Left renal pelvis (tissue), 4 donors: ENCODE data around the gene ERH. TPM values are rescaled to one million over a fixed set of nuclear protein-coding genes. Genes with fewer than 3 reads are reported as not detected.
"Not testable (repeated sequence)": the region's sequence is repeated elsewhere in the genome, so short reads cannot be mapped to it uniquely, and the experiment has no call there.

Experiments used
- DNase-seq, 4 donors: peaks; one replicate each; pipeline ENCODE4 v3.0.0-alpha.2; 2013; ENCODE audit warnings: low read depth in 4 of 4, low spot score in 3 of 4
- polyA plus RNA-seq, 4 donors: library from polyadenylated mRNA; unstranded; fragments of 120-200 nt; gene quantifications; one replicate each; pipeline ENCODE4 v1.2.1, GENCODE V29; 2013; ENCODE audit not compliant: insufficient read length in 4 of 4

The ERH gene
- 100 to 1,000 TPM; 285 to 413 (median 343) TPM for polyA plus RNA-seq

DNA sequence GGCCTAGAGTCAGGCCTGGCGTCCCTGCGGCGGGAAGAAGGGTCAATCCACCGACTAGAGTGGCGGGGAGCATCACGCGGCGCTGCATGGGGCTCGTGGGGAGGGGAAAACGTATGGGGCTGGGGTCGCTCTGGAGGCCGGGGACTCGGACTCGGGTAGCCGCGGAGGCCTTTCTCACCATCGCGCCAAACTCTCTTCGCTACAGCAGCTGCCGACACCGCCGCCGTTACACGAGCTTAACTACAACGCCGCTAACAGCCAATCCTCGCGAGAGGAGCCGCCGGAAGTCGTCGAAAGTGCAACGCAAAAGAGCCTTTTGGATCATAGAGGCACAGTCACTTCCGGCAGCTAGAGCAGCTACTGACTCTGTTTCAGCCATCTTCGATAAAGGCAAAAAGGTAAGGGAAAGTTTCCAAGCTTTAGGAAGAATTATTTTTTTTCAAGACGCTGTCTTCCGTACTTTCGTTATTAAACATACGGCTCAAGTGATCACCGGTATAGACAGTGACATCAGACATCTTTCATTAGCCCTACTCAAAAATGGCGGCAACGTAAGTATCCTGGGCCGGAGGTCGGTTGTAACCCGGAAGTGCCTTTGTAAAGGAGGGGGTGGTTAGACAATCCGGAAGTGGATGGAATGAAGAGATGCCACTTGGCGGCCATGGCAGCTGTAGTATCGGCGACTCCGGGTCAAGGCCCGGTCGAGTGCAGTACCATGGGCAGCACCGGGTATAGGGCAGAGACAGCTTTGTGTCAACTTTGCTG, at the start of gene ERH, which contains the start of gene SLC39A9:
TSS of gene ERH (minus strand) at position 247 of the 765 bp plus-strand sequence. CDS start at position 181, 66 bp downstream.
TSS of gene SLC39A9 (plus strand) at position 640 of the 765 bp plus-strand sequence. CDS start 678 bp downstream, outside the sequence.
- DNase-seq = peak; percentile 96 to 99 (median 96)

DNA sequence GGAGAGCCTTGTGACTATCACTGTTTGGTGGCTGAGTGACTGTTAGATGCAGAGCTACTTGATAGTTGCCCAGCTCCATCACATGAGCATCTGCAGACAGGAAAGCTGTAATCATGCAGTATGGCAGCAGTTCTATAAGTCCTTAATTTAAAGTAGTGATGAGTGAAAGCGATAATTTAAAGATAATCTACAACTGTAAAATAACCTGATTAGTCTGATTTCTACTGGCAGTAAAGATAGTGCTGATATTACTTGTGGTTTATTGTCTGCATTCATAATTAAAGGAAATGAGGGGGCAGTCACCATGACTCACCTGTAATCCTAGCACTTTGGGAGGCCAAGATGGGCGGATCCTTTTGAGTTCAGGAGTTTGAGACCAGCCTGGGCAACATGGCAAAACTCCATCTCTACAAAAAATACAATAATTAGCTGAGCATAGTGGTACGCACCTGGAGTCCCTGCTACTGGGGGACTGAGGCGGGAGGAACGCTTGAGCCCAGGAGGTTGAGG, 45.3 kb upstream of the ERH start:
- no peak for DNase-seq

DNA sequence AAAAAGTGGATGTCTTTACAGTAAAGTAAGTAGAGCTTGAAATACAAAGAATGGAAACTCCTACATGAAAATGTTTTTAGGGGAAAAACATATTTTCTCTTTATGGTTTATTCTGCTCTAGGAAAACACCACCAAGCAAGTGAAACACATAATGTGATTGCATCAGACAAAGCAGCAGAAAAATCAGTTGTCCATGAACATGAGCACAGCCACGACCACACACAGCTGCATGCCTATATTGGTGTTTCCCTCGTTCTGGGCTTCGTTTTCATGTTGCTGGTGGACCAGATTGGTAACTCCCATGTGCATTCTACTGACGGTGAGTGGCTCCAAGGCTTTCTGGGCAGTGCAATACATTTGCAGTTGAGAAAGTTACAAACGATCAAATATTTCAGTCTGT, 43.8 kb upstream of the ERH start:
- no peak for DNase-seq

DNA sequence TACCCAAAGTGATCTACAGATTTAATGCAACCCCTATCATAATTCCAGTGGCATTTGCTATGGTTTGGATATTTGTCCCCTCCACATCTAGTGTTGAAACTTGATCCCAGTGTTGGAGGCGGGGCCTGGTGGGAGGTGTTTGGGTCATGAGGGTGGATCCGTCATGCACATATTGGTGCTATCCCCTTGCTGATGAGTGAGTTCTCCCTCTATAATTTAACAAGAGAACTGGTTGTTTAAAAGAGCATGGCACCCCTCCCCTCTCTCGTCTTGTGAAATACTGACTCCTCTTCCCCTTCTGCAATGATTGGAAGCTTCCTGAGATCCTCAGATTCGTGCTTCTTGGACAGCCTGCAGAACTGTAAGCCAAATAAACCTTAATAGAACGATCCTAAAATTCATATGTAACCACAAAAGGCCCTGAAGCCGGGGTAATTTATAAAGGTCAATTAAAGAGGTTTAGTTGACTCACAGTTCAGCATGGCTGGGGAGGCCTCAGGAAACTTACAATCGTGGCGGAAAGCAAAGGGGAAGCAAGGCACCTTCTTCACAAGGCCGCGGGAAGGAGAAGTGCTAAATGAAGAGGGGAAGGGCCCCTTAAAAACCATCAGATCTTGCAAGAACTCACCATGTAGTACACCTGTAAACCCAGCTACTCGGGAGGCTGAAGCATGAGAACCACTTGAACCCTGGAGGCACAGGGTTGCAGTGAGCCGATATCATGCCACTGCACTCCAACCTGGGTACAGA, 41.6 kb upstream of the ERH start:
- DNase-seq = no peak

DNA sequence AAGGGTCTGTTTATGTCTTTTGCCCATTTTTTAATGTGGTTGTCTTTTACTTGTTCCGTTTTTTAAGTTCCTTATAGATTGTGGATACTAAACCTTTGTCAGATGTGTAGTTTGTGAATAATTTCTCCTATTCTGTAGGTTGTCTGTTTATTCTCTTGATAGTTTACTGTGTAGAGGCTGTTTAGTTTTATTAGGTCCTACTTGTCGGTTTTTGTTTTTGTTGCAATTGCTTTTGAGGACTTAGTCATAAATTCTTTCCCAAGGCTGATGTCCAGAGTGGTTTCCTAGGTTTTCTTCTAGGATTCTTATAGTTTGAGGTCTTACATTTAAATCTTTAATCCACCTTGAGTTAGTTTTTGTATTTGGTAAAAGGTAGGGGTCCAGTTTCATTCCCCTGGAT, 34.3 kb upstream of the ERH start:
- DNase-seq = no peak

DNA sequence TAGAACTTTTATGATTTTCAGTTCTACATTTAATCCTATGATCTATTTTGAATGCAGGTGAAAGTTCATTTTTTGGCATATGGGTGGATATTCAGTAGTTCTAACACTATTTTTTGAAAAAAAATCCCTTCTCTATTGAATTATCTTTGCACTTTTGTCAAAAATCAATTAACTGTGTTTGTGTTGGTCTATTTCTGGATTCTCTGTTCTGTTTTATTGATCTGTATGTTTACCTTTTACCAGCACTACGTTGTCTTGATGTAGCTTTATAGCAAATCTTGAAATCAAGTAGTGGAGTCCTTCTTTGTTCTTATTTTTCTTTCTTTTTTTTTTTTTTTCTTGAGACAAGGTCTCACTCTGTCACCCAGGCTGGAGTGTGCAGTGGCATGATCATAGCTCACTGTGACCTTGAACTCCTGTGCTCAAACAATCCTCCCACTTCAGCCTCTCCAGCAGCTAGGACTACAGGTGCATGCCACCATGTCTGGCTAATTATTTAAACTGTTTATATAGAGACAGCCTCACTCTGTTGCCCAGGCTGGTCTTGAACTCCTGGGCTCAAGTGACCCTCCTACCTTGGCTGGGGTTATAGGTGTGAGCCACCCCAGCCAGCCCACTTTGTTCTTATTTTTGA, 32.3 kb upstream of the ERH start:
- no peak for DNase-seq

DNA sequence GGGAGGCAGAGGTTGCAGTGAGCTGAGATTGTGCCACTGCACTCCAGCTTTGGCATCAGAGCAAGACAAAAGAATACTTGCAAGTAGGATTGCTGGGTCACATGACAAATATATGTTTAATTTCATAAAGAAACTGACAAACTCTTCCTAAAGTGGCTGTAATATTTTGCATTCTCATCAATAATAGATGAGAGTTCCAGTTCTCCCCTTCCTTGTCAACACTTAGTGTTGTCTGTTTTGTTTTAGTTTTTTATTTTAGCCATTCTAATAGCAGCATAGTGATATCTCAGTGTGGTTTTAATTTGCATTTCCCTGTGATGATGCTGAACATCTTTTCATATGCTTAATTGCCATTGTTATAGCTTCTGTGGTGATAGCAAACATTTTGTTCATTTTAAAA, 31.5 kb upstream of the ERH start:
- DNase-seq = no peak

DNA sequence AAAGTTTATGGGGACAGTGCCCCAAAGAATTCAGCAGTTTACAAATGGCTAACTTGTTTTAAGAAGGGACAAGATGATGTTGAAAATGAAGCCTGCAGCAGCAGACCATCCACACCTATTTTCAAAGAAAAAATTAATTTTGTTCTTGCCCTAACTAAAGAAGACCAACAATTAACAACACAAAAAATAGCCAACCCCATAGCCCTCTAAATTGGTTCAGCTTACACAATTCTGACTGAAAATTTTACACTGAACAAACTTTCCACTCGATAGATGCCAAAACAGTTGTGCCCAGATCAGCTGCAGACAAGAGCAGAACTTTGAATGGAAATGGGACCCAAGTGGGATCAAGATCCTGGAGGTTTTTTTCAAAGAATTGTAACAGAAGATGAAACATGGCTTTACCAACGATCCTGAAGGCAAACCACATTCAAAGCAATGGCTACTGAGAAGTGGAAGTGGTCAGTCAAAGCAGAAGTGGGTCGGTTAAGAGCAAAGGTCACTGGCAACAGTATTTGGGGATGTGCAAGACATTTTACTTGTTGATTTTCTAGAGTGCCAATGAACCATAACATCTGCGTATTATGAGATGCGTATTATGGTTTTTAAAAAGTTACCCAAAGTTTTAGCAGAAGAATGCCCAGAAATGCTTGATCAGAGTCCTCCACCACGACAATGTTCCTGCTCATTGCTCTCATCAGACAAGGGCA, 30.3 kb upstream of the ERH start:
- DNase-seq = no peak

DNA sequence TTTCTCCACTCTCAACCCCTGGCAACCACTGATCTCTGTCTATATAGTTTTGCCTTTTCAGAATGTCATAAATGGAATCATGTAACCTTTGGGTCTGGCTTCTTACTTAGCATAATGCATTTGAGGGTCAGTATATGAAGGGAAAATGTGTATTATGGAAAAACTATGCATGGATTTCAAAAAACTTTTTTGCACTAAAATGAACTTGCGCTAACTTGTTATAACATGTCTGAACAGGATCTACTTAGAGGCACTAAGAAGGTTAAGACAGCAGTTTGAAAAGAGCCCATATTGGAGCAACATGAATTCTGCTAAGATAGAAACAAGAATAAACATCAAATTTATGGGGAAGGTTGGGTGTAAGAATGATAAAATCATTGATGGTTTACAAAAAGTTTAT, 29.5 kb upstream of the ERH start:
- no peak for DNase-seq

DNA sequence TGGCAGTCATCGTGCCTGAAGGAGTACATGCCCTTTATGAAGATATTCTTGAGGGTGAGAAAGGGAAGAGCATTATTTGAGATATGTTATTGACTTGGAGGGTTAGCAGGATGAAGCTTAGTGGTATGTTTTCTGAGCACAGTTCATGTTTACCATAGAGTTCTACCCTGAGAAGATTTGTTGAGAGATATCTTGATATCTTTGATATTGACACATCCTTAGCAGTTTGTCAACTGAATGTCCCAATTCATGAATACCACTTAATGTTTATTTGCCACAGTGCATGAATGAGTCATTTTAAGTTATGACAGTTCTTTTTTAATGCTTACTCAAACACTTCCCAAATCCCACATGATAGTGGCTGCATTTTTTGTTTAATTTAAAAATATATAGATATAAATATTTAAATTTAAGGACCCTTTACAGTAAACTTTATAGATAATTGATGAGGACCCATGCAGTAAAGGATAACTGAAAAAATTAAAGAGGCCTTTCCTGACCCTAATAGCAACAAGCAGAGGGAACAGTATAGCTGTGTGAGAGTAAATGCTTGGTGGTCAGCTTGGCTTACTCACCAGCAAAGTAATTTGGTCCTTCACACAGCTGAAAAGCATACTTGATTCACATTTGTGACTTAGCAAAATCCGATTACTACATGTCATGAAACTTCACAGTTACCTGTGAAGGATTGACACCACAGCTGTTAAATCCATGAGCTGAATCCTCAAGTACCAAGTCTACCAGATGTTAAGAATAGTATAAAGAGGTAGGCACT, 26.2 kb upstream of the ERH start:
- DNase-seq = no peak

DNA sequence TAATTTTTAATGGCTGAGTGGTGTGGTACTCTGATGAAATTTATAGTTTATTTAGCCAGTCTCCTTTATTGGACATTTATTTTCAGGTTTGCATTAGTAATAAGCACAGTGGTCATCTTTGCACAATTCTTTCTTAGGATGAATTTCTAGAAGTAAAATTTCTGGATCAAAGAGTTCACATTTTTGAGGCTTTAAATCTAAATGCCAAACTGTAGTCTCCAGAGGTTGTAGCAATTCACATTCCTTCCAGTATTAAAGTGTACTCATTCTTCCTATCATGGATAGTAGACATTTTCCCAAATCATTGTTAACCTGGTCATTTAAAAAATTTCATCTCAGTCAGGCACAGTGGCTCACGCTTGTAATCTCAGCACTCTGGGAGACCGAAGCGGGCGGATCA, 25.2 kb upstream of the ERH start:
- DNase-seq = no peak

DNA sequence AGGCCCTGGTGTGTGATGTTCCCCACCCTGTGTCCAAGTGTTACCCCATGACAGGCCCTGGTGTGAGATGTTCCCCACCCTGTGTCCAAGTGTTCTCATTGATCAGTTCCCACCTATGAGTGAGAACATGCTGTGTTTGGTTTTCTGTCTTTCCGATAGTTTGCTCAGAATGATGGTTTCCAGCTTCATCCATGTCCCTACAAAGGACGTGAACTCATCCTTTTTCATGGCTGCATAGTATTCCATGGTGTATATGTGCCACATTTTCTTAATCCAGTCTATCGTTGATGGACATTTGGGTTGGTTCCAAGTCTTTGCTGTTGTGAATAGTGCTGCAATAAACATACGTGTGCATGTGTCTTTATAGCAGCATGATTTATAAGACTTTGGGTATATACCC, 18.0 kb upstream of the ERH start:
- DNase-seq = not testable (repeated sequence)

DNA sequence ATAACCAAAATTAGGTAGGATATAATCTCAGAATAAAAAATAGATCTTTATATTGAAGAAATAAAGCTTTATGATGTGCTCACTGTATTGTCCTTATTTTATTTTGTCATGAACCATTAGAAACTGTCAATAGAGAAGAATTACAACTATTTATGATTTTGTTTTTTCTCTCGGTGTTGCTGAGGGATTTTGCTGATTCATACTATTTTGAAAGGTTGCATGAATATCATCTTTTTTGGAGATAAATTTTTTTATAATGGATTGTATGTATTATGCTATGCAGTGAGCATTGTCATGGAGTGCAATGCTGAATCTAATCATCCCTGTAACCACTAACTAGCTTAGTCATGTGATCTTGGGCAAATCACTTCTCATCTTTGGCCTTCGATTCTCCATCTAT, 15.4 kb upstream of the ERH start:
- DNase-seq = no peak

DNA sequence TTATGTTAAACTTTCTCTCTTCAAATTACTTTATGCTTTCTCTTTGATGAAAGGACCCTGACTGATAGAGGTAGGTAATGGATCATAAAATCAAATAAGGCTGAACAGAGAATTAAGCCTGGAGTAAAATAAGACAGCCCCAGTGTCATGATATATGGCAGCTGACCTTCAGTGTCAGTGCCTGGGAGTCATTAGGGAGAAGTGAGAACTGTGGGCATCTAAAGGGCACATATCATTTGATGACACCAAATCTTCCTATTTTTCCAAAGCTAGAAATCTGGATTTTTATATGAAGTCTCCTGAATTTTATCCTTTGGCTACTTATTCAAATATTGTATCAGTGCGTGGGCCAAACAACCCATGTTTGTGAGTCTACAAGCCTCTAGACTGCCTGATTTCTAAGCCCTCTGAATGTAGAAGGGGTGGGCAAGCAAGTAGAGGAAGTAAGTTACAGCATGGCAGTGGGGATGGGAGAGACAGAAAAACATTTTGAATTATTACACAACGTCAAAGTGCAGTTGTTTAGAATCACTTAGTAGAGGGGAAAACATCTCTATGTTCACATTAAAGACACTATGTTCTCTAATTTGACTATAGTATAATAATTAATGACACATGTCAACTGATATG, 10.3 kb upstream of the ERH start:
- no peak for DNase-seq

DNA sequence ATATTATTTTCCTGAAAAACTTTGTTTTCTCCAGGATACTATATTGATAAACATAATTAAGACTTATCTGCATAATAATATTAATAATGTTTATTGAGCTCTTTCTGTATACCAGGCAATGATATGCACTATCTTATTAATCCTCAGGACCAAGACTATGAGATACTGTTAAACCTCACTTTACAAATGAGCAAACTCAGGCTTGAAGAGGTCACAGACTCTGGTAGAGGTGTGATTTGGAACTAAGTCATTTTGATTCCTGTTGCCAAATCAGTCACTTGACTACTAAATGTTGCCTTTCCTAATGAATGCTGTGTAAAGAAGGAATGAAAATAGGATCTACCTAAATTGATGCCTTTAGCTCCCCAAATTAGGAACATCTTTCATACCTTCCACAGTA, 7.7 kb upstream of the ERH start:
- DNase-seq = no peak

DNA sequence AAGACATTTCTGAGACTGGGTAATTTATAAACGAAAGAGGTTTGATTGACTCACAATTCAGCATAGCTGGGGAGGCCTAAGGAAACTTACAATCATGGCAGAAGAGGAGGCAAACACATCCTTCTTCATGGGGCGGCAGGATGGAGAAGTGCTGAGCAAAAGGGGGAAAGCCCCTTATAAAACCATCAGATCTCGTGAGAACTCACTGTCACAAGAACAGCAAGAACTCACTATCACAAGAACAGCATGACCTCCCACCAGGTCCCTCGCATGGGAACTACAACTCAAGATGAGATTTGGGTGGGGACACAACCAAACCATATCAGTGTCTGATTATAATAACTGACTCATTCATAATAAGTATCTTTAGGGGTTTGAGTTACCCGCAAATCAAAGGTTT, 6.8 kb upstream of the ERH start:
- no peak for DNase-seq

DNA sequence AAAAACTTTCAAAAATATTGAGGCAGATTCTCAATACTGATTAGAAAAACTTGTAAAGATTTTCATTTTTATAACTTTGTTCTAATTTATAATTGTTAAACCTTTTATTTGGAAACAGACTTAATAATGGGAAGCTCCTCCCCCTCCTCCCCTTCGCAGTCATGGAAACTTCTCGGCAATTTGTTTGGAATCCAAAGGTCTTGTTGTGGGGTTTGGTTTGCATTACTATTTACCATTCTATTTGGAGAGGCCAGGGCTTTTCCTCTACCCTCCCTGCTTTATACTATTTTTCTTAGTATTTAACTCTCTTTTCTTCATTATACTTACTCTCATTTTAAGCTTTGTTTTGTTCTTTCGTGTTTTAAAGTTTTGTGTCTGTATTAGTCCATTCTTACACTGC, 6.4 kb upstream of the ERH start:
- DNase-seq = no peak

DNA sequence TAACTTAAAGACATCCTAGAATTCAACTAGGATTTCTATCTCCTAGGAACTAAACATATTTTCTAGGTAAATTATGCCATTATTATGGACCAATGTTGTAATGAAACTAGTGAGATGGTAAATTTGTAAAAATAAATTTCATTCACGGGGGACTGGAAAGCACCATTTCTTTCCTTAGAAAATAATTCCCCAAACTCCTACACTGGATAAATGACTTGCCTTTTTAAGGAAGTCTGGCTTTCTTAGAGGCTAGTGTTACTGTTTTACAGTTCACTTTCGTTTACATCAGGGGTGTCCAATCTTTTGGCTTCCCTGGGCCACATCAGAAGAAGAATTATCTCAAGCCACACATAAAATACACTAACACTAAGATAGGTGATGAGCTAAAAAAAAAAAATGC, 3.7 kb upstream of the ERH start:
- DNase-seq = no peak

DNA sequence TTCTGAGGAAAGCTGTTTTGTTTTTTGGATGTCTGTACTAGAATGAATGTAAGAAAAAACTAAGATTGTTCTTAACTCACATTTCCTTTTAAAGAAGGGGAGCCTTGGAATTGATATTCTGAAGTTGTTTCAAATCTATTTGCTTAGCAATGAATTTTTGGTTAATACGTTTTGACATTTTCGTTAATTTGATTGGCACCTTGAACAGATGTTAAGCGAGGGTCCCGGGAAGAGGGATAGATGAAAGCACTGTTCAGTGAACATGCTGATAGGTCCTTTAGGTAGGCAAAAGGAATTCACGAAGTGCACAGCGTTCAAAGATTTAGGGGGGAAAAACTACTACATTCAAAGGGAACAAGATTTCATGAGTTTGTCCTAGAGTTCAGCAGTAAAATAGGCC, 2.1 kb upstream of the ERH start:
- no peak for DNase-seq

DNA sequence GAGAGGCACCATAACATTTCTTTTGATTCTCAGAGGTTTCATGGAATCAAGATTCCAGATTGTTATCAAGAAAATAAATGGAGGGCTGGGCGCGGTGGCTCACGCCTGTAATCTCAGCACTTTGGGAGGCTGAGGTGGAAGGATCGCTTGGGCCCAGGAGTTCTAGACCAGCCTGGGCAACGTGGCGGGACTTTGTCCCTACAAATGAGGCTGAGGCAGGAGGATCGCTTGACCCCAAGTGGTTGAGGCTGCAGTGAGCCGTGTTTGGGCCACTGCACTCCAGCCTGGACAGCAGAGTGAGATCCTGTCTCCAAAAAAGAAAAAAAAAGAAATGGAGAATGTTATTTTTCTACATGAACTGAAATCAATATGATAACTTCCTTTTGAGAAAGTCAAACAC, 1.7 kb upstream of the ERH start:
- no peak for DNase-seq
